ENCODE measurements around the gene ADAP1.

DNA sequence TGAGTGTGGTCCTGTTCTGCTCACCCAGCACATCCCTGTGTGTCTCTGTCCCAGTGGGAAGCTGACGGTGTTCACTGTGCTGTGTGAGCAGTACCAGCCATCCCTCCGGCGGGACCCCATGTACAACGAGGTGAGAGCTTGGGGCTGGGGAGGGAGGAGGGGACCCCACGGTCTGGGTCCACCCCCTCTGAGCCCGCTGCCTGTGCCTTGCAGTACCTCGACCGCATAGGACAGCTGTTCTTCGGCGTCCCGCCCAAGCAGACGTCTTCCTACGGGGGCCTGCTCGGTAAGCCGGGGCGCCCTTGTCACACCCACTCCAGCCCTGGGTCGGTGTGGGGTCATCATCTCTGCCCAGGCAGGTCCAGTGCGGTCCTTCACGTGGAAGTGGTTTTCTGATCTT is 60.8 kb downstream of the ADAP1 start:
- TF ChIP-seq, protein P1, sequence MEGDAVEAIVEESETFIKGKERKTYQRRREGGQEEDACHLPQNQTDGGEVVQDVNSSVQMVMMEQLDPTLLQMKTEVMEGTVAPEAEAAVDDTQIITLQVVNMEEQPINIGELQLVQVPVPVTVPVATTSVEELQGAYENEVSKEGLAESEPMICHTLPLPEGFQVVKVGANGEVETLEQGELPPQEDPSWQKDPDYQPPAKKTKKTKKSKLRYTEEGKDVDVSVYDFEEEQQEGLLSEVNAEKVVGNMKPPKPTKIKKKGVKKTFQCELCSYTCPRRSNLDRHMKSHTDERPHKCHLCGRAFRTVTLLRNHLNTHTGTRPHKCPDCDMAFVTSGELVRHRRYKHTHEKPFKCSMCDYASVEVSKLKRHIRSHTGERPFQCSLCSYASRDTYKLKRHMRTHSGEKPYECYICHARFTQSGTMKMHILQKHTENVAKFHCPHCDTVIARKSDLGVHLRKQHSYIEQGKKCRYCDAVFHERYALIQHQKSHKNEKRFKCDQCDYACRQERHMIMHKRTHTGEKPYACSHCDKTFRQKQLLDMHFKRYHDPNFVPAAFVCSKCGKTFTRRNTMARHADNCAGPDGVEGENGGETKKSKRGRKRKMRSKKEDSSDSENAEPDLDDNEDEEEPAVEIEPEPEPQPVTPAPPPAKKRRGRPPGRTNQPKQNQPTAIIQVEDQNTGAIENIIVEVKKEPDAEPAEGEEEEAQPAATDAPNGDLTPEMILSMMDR (IDR thresholded peaks at IDR 0.05) = no peak
- no peak for TF ChIP-seq POLR2A (IDR thresholded peaks at IDR 0.05)

Data from adrenal gland (tissue), 5 donors.